GM12801 (cell line): Measurements from ENCODE around the gene ARHGEF6.

ENCODE experiments used
- TF ChIP-seq, protein P1 (sequence below): IDR thresholded peaks from one replicate; pipeline ENCODE4 v1.5.1; 2011; ENCODE audit warnings: control low read depth; ENCODE audit not compliant: insufficient read length; ENCODE audit errors: extremely low read depth

ARHGEF6 gene

DNA sequence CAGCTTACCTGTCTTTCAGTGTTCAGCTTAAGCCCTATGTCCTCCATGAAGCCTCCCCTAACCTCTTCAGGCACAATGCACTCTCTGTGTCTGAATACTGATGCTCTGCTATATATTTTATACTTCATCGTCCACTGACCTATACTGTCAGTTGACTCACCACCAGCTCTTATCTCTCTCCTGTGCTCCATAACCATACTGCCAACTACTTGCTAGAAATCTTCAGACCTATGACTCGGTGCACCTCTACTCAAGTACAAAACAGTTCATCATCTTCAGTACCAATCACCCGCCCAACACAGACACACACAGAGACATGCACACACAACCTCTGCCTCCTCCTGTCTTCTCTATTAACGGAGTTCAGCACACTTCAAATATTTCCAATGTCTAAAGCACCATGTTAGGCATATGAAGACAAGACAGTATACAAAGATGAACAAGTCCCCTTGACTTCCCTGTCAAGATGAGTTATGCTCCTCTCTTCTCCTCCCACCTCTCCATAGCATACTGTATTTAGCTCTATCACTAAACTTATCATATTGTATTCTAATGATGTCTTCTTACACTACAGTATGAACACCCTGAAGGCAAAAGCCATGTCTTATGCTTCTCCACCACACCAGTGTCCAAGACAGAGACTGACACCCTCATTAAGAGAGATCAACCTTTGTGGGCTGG lies 42.5 kb downstream of the ARHGEF6 start:
- TF ChIP-seq, protein P1, sequence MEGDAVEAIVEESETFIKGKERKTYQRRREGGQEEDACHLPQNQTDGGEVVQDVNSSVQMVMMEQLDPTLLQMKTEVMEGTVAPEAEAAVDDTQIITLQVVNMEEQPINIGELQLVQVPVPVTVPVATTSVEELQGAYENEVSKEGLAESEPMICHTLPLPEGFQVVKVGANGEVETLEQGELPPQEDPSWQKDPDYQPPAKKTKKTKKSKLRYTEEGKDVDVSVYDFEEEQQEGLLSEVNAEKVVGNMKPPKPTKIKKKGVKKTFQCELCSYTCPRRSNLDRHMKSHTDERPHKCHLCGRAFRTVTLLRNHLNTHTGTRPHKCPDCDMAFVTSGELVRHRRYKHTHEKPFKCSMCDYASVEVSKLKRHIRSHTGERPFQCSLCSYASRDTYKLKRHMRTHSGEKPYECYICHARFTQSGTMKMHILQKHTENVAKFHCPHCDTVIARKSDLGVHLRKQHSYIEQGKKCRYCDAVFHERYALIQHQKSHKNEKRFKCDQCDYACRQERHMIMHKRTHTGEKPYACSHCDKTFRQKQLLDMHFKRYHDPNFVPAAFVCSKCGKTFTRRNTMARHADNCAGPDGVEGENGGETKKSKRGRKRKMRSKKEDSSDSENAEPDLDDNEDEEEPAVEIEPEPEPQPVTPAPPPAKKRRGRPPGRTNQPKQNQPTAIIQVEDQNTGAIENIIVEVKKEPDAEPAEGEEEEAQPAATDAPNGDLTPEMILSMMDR = no peak

- TF ChIP-seq, protein P1 = no peak
Measured at GRCh38 chrX:136736690-136737089, 44.0 kb downstream of the ARHGEF6 start.

DNA sequence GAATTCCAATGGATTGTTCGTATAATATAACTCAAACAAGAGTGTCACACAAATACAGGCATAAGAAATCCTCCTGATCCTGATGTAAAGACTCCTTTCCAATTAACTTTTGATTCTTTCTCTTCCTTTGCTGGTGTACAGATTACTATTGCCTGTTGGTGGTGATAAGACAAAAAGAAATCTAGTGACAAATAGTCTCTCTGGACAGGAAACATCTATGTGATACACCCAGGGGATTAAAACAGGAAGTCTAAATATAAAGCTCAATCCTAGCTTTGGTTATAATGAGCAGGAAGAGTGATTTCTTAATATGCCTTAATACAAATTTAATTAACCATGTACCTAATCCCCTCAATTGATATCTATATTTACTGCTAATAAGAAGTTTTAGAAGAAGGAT lies 45.1 kb downstream of the ARHGEF6 start:
- TF ChIP-seq, protein P1 = no peak

- TF ChIP-seq, protein P1 = no peak
Measured at GRCh38 chrX:136733613-136734012, 47.1 kb downstream of the ARHGEF6 start.

- TF ChIP-seq, protein P1 = no peak
Measured at GRCh38 chrX:136731798-136732197, 48.9 kb downstream of the ARHGEF6 start.

- TF ChIP-seq, protein P1 = no peak
Measured at GRCh38 chrX:136731207-136731782, 49.4 kb downstream of the ARHGEF6 start.

DNA sequence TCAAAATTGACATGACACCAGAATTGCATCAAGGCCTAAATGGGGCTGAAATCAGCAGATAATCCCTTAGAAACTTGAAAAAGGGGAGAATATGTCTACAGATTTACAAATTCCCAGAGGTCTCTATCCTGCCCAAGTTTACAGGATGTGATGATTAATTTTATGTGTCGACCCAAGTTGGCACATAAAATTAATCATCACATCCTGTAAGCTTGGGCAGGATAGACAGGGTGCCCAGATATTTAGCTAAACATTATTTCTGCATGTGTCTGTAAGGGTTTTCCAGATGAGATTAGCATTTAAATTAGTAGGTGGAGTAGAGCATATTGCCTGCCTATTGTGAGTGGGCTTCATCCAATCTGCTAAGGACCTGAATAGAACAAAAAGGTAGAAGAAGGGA lies 52.3 kb downstream of the ARHGEF6 start:
- TF ChIP-seq, protein P1 = no peak
